A673 (cell line): ENCODE measurements around the gene ARHGAP11B.
"Not testable (repeated sequence)": the region's sequence is repeated elsewhere in the genome, so short reads cannot be mapped to it uniquely, and the experiment has no call there.

Experiments used
- CTCF ChIP-seq: fragments of 300-800, 200-600 bp; sonication (generic); conservative IDR thresholded peaks from 2 replicates; pipeline ENCODE4 v1.5.1; 2017; ENCODE audit warnings: low read depth, mild to moderate bottlenecking, antibody characterized with exemption, low read length, moderate library complexity, mixed read lengths
- EZH2 ChIP-seq: fragments of 200-600 bp; sonication (generic); IDR thresholded peaks from 2 replicates; pipeline ENCODE4 v1.6.1; 2017; ENCODE audit warnings: borderline replicate concordance, low read depth, mild to moderate bottlenecking, mixed read lengths, antibody characterized with exemption, low read length; ENCODE audit not compliant: poor library complexity, severe bottlenecking

GRCh38 chr15:30579394-30579970, 46.4 kb upstream of the ARHGAP11B start:
- TF ChIP-seq CTCF, EZH2: not testable (repeated sequence)
